ENCODE measurements around the gene CC2D2B. TPM values are rescaled to one million over a fixed set of nuclear protein-coding genes. Genes with fewer than 3 reads are reported as not detected.
A peak's percentile ranks its signal among the peaks of the same experiment; 100 is the strongest.

The CC2D2B gene
- polyA plus RNA-seq, 1 experiment: not detected

GRCh38 chr10:96022739-96023138, 115.0 kb downstream of the CC2D2B start:
- Histone ChIP-seq H3K27me3 (ENCODE audit: control insufficient read depth, insufficient read depth, low read length) (no peaks in the 10 kb centered on the region), H3K27ac (ENCODE audit: low read depth, low read length) (no peak overlapping the region), H3K9me3 (ENCODE audit: control insufficient read depth, insufficient read depth, low read length) (no peaks in the 10 kb centered on the region), H3K4me3 (ENCODE audit: low read depth, low read length) (no peak overlapping the region)
- no peak for DNase-seq (ENCODE audit: low read depth, low spot score)
- TF ChIP-seq, protein P1, sequence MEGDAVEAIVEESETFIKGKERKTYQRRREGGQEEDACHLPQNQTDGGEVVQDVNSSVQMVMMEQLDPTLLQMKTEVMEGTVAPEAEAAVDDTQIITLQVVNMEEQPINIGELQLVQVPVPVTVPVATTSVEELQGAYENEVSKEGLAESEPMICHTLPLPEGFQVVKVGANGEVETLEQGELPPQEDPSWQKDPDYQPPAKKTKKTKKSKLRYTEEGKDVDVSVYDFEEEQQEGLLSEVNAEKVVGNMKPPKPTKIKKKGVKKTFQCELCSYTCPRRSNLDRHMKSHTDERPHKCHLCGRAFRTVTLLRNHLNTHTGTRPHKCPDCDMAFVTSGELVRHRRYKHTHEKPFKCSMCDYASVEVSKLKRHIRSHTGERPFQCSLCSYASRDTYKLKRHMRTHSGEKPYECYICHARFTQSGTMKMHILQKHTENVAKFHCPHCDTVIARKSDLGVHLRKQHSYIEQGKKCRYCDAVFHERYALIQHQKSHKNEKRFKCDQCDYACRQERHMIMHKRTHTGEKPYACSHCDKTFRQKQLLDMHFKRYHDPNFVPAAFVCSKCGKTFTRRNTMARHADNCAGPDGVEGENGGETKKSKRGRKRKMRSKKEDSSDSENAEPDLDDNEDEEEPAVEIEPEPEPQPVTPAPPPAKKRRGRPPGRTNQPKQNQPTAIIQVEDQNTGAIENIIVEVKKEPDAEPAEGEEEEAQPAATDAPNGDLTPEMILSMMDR (IDR thresholded peaks at IDR 0.05; ENCODE audit: low read depth, low read length): no peak
- ChIA-PET POLR2A (no interaction called here), CTCF (no interaction called here)

- Histone ChIP-seq H3K27me3 (ENCODE audit: control insufficient read depth, insufficient read depth, low read length) (no peaks in the 10 kb centered on the region), H3K27ac (ENCODE audit: low read depth, low read length) (no peak overlapping the region), H3K4me3 (ENCODE audit: low read depth, low read length) (no peak overlapping the region), H3K9me3 (ENCODE audit: control insufficient read depth, insufficient read depth, low read length) (no peaks in the 10 kb centered on the region)
- CTCF ChIA-PET: interaction anchor here (1.1 kb wide), 1 partner anchor 311 kb away, joined by 3 read pairs; no protein-coding TSS in a partner anchor
- TF ChIP-seq, protein P1 (IDR thresholded peaks at IDR 0.05; ENCODE audit: low read depth, low read length): no peak
- POLR2A ChIA-PET: interaction anchor here (0.6 kb wide), 1 partner anchor 157 kb away, joined by 3 read pairs; no protein-coding TSS in a partner anchor
- DNase-seq (ENCODE audit: low read depth, low spot score): no peak
Observed at GRCh38 chr10:96023168-96023567, 115.4 kb downstream of the CC2D2B start.

- ChIA-PET CTCF (interaction anchor here (1.2 kb wide), 1 partner anchor 9 kb away, joined by 4 read pairs; no protein-coding TSS in a partner anchor), POLR2A (no interaction called here)
- H3K27ac ChIP-seq (ENCODE audit: low read depth, low read length): no peak overlapping the region
- no peaks in the 10 kb centered on the region for H3K27me3 ChIP-seq (ENCODE audit: control insufficient read depth, insufficient read depth, low read length)
- no peak overlapping the region for H3K4me3 ChIP-seq (ENCODE audit: low read depth, low read length)
- no peaks in the 10 kb centered on the region for H3K9me3 ChIP-seq (ENCODE audit: control insufficient read depth, insufficient read depth, low read length)
- no peak for DNase-seq (ENCODE audit: low read depth, low spot score)
- TF ChIP-seq, protein P1 (IDR thresholded peaks at IDR 0.05; ENCODE audit: low read depth, low read length): peak; percentile 25; the same call in 1 of the 2 replicates
Observed at GRCh38 chr10:96025566-96025965, 117.8 kb downstream of the CC2D2B start.

DNA sequence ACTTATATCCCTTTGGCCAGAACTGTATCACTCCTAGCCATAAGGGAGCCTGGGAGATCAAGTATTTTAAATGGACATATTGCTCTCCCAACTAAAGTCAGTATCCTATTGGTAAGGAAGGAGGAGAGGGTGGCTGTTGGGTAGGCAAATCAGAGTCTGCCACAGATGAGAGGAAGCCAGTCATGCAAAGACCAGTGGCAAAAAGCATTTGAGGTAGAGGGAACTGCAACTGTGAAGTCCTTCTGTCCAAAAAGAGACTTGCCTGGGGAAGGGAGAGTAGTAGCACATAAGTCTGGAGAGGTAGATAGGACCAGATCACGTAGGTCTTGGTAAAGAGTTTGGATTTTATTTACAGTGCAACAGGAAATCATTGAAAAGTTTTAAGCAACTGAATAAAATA, 126.8 kb downstream of the CC2D2B start:
- TF ChIP-seq, protein P1 (IDR thresholded peaks at IDR 0.05; ENCODE audit: low read depth, low read length): no peak
- H3K9me3 ChIP-seq (ENCODE audit: control insufficient read depth, insufficient read depth, low read length): no peaks in the 10 kb centered on the region
- H3K4me3 ChIP-seq (ENCODE audit: low read depth, low read length): no peak overlapping the region
- no peak for DNase-seq (ENCODE audit: low read depth, low spot score)
- ChIA-PET CTCF (interaction anchor here (1.6 kb wide), 1 partner anchor 17 kb away, joined by 11 read pairs; no protein-coding TSS in a partner anchor), POLR2A (no interaction called here)
- H3K27me3 ChIP-seq (ENCODE audit: control insufficient read depth, insufficient read depth, low read length): peaks cover 2% of the 10 kb centered on the region
- no peak overlapping the region for H3K27ac ChIP-seq (ENCODE audit: low read depth, low read length)

- ChIA-PET CTCF (interaction anchor here (1.8 to 2.2 kb wide), 2 partner anchors 22 to 345 kb away, joined by 5 to 8 read pairs; partner anchors contain the start of gene TCTN3), POLR2A (no interaction called here)
- DNase-seq (ENCODE audit: low read depth, low spot score): no peak
- TF ChIP-seq, protein P1 (IDR thresholded peaks at IDR 0.05; ENCODE audit: low read depth, low read length): no peak
- peaks cover under 1% of the 10 kb centered on the region; the same call in 1 of the 2 replicates for H3K9me3 ChIP-seq (ENCODE audit: control insufficient read depth, insufficient read depth, low read length)
- no peak overlapping the region for H3K4me3 ChIP-seq (ENCODE audit: low read depth, low read length)
- no peak overlapping the region for H3K27ac ChIP-seq (ENCODE audit: low read depth, low read length)
- H3K27me3 ChIP-seq (ENCODE audit: control insufficient read depth, insufficient read depth, low read length): no peaks in the 10 kb centered on the region
Observed at GRCh38 chr10:96038476-96039387, 131.0 kb downstream of the CC2D2B start.

All from AG04450 (cell line).